ENCODE data around the gene RIN1.
"Not testable (repeated sequence)": the region's sequence is repeated elsewhere in the genome, so short reads cannot be mapped to it uniquely, and the experiment has no call there.

The RIN1 gene

DNA sequence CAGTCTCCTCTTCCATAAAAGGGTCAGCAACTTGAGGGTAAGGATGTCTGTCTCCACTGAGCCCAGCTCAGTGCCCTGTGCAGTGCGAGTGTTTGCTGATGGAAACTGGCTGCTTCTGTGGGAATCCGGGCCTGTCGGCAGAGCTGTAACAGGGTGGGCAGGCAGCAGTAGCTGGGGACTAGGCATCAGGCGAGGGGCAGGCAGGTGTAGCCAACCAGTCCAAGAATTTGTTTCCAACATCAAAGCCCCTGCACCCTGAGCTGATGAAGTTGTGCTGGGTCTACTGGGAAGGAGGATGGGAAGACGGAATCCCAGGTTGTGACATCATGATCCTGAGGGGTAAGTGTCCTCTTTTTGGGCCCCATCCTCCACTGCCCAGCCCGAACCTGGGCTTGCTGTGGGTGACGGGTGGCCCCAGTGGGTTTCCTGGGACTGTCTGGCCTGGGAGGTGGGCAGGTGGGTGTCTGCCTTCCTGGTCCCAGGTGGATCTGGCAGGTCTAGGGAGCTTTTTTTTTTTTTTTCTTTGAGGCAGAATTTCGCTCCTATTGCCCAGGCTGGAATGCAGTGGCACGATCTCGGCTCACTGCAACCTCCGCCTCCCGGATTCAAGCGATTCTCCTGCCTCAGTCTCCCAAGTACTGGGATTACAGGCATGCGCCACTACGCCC, 24.3 kb upstream of the RIN1 start:
- DNase-seq, result no peak

GRCh38 chr11:66359662-66360087, 23.4 kb upstream of the RIN1 start:
- DNase-seq, result peak; percentile 29

DNA sequence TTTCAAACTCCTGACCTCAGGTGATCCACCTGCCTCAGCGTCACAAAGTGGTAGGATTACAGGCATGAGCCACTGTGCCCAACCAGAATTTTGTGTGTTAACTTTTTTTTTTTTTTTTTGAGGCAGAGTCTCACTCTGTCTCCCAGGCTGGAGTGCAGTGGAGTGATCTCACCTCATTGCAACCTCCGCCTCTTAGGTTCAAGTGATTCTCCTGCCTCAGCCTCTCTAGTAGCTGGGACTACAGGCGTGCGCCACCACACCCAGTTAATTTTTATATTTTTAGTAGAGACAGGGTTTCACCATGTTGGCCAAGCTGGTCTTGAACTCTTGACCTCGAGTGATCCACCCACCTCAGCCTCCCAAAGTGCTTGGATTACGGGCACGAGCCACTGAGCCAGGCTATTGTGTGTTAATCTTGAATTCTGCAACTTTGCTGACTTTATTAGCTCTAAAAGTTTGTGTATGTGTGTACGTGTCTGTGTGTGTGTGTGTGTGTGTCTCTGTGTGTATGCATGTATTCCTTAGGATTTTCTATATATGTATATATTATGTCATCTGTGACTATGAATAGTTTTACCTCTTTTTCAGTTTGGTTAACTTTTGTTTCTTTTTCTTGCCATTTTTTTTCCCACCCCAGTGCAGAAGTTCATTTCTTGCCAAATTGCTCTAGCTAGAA, 14.5 kb upstream of the RIN1 start:
- DNase-seq, result not testable (repeated sequence)

DNA sequence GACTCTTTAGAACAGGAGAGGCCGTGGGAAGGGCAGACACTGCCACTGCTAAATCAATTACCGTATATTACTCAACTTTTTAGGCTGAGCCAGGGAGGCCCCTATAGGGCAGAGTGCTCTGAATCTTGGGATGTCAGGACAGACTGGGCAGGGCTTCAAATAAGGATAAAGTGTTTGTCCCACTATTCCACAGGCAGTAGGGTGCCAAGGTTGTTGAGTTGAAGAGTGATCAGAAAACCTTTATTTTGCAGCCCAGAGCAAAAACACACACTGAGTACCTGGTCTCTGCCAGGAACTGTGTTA, 12.8 kb upstream of the RIN1 start:
- DNase-seq, result no peak

- peak; percentile 83 for DNase-seq
These were observed 11.4 kb upstream of the RIN1 start, which contains the start of gene B4GAT1 for GRCh38 chr11:66347425-66348276. B4GAT1 (minus strand) TSS chr11:66347629; CDS start chr11:66347545, 84 bp downstream.

DNA sequence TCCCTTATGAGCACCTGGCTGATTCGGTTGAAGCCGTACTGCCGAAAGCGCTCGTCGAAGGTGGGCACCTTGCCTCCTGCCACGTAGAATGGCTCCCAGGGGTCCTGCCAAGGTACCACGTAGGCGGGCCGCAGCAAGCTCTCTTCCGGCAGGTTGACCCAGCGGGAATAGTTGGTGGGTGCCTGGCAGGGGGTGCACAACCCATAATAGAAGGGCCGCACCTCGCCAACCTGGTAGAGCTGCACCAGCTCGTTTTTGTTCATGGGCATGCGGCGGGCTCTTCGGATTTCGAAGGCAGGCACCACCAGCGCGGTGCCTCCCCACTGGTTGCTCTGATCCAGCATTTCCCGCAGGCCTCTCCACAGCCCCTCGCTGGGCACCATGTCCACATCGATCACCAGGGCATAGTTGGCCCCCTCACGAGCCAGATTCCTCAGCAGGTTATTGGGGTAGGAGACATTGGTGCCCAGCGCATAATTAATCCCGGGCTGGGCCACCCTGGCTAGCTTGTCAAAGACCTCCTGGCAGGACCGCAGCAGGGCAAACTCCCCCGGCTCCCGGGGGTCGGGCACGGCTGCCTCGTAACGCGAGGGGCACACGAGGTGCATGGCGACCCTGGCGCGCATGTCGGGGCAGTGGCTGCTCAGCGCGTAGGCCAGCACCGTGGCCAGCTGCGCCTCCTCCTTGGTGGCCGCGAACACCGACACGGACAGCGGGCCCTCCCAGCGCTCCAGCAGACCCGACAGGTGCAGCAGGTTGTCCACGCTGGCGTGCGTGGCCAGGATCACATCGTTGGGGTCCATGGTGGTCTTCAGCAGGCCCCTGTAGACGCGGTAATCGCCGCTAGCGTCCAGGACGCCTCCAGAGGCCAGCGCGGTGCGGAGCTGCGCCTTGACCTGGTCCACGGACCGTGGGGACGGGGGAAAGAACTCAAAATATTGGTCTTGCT, 10.5 kb upstream of the RIN1 start:
- no peak for DNase-seq

DNA sequence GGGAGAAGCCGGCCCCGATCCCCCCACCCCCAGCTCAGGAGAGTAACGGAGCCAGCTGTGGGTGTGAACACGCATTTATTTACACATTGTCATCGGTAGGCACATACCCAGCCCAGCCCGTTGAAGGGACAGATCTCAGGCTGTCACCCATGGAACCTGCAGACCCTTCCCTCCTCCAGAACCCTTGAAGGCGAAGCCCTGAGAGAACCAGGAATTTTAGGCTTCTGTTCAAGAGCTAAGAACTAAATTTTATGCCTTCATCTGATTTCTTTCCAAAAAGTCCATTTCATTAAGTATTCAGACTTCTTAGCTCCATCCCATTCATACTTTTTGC, 9.0 kb upstream of the RIN1 start:
- DNase-seq, result no peak

DNA sequence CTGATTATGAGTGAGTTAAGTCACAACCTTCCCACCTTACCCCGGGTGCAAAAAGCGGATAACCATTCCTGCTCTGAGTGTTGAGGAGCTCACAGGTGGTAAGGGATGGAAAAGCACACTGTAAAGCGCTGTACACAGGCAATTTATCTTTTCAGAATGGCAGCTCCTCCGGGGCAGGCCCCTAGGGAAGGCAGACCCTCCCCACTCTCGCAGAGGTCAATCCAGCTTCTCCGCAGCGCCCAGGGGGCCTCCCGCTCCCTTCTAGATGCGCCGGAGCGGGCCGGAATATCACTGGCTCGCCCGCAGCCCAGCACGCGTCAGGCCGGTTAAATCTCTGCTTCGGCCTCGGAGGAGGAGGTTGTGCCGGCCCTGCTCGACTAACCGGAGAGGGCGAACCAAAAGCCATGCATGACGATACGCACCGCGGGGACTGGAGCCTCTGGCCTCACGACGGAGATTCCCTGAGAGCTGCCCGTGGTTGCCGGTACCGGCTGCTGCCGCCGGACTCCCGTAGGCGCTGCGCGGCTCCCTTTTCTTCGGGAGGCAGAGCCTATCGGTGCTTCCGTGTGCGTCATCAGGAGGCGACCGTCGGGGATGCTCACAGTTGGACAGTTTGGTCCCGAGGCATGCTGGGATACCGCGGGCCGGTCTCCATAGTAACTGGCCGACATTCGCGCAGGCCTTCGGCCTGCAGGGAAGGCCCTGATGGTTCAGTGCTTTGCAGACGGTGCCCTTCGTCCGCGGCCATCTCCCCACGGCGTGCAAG, 8.5 kb upstream of the RIN1 start, which contains the start of gene BRMS1:
BRMS1 (minus strand) TSS at position 555 of the 766 bp plus-strand sequence. CDS start 2,870 bp downstream, outside the sequence.
- peak; percentile 95 for DNase-seq

DNA sequence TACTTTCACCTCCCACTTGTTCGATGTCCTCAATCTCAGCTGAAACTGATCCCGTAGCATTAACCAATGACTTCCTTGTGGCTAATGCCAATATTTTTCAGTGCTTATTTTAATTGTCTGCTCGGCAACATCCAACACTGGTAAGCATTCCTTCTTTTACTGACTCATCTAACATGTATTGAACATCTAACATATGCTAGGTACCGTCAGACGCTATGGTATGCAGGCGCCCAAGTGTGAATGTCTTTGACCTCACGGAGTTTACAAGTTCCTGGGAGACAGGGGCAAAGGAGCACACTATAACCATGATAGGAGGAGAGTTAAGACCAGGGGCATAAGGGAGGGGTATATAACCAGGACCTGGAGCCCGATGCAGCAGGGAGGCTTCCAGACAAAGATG, 6.9 kb upstream of the RIN1 start:
- DNase-seq, result no peak

DNA sequence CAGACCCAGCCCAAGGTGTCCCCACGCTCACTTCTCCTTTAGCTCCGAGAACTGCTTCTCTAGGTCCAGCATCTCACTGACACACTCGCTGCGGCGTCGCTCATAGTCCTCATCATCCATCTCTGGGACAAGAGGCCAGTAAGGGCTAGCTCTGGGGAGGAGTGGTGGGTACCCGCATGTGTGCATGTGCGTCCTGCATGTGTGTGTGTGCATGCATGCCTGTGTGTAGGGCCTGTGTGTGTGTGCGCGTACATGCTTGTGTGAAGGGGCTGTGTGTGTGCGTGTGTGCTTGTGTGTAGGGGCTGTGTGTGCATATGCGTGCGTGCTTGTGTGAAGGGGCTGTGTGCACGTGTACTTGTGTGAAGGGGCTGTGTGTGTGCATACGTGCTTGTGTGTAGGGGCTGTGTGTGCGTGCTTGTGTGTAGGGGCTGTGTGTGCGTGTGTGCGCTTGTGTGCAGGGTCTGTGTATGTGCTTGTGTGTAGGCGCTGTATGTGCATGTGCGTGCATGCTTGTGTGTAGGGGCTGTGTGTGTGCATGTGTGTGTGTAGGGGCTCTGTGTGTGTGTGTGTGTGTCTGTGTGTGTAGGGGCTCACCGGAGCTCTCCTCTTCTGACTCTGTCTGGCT, 5.4 kb upstream of the RIN1 start:
- DNase-seq, result no peak

GRCh38 chr11:66340596-66341501, 4.6 kb upstream of the RIN1 start:
- DNase-seq, result no peak

GRCh38 chr11:66339686-66340483, 3.7 kb upstream of the RIN1 start:
- no peak for DNase-seq

GRCh38 chr11:66339162-66339675, 3.0 kb upstream of the RIN1 start:
- no peak for DNase-seq

- no peak for DNase-seq
These were observed 2.3 kb upstream of the RIN1 start for GRCh38 chr11:66338276-66339161.

GRCh38 chr11:66337103-66337899, 1.1 kb upstream of the RIN1 start:
- DNase-seq, result no peak

DNA sequence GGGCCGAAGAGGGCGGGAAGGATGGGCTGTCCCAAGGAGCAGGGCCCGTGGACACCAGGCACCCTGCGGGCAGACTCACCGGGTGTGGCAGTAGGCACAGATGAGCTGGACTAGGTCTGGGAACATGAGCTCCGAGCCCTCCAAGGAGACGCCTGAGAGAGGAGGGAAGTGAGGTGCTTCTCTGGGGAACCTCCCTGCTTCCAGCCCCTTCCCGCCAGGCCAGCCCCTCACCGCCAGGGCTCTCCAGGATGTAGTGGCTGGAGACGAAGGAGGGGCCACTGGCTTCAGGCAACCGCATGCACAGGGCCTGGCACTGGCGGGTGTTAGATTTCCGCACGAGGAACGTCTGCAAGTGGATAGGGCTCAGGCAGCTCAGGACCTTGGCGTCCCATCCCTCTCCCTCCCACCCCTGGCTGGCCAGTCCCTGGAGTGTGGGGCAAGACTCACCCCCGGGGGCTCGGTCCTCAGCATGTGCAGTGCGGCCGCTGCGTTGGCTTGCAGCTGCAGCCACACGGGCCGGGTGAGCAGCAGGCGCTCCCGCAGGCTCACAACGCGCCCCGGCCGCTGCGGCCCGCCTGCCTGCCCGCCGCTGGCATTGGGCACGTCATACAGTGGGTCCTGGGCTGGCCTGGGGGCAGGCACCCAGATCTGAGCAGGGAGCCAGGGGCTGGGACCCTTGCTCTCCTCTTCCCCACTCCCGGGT, 552 bp downstream of the RIN1 start:
- DNase-seq, result no peak
